HG02610 (cell line): ENCODE measurements around the gene CLEC3A.
"Not testable (repeated sequence)": the region's sequence is repeated elsewhere in the genome, so short reads cannot be mapped to it uniquely, and the experiment has no call there.

ENCODE experiments used
- ATAC-seq: cut with Tn5 transposase; IDR thresholded peaks from one replicate; pipeline ENCODE4 v1.9.1; 2021; ENCODE audit warnings: mild to moderate bottlenecking, moderate library complexity; ENCODE audit not compliant: unreplicated experiment

The CLEC3A gene

DNA sequence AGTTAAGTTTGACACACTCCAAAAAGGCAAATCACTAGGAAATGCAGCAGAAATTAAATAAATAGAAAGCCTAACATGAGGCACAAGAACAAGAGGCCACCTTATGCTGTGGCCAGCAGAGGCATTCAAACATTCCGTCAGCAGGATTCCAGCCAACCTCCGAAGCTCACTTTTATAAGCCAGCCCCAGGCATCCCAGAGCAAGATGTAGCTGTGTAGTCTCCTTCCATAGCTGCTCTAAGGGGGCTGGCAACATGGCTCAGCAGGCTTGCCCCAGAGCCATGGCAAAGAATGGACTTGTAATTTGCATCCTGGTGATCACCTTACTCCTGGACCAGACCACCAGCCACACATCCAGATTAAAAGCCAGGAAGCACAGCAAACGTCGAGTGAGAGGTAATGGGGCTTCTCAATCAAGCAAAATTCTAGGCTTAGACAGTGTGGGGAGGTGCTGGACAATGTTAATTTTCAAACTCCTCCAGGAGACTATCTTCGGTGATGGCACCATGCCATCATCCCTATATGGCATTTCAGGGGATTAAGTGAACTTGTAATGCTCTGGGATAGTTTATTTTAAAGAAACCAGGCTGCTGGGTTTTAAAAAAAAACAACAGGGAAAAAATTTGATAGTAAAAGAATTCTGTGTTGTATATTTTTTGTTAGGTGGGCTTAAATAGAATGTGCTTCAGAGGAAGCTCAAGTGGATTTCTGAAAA is at the start of gene CLEC3A:
Gene CLEC3A (plus strand): TSS at position 202 of the 714 bp plus-strand sequence. CDS start 79 bp downstream, at position 281.
- no peak for ATAC-seq

DNA sequence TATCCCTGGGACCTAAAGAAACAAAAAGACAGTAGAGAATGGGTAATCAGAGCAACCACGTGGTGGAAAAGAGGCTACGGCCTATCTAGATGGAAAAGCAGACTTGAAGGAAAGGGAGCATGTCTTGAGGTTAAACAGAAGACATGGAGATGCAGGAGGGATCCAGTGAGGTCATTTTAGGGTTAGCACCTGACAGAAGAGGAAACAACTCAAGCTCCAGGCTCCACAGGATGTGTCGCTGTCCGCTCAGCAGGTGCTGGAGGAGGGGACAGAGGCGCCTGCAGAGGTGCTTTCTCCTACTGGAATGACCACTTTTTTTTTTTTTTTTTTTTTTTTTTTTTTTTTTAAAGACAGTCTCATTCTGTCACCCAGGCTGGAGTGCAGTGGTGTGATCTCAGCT is 47.5 kb upstream of the CLEC3A start:
- no peak for ATAC-seq

DNA sequence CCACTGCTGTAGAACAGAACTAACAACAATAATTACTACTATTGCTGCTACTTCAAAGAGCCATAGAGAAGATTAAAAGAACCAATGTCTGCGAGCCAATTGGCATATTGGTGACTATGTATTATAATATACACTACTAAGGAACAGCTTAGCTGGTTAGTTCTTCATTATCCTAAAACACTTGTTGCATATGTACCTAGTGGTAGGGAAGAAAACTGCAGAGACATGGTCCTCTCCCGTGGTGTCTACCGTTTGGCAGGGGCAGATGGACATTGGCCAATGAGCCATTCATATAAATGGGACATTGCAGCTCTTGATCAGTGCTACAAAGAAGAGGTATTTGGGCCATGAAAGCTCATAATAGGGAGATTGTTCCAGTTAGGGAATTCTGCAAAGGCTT is 46.4 kb upstream of the CLEC3A start:
- ATAC-seq = no peak

DNA sequence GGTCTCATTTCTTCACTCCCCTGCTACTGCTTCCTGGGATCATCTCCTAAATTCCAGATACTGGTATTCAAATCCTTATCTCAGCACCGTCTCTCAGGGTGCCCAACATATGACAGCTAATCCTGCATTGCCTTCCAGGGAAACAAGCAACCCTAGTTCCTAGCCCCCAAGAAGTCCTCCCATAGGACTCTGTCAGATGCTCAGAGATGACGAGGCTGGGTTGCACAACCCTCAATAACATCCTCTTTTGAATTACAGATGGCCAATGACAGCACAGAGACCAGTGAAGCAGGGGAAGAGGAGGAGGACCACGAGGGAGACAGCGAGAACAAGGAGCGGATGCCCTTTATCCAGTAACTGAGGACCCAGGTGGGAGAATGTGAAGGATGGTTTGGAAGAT is 45.0 kb upstream of the CLEC3A start:
- ATAC-seq = no peak

DNA sequence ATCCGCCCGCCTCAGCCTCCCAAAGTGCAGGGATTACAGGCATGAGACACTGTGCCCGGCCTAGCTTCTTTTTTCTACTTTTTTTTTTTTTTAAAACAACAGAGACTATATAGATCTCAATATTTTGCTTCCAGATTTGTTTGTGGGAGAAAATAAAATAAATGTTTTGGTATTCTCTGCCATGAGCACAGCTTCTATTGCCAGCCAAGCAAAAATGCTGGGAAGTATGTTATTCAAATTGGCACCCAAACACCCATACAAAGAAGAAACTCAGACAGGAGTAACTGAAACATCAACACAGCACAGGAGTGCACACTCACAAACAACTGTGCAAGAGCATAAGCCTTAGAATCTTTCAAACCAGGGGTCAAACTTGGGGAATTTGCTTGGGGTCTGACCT is 37.2 kb upstream of the CLEC3A start:
- no peak for ATAC-seq

DNA sequence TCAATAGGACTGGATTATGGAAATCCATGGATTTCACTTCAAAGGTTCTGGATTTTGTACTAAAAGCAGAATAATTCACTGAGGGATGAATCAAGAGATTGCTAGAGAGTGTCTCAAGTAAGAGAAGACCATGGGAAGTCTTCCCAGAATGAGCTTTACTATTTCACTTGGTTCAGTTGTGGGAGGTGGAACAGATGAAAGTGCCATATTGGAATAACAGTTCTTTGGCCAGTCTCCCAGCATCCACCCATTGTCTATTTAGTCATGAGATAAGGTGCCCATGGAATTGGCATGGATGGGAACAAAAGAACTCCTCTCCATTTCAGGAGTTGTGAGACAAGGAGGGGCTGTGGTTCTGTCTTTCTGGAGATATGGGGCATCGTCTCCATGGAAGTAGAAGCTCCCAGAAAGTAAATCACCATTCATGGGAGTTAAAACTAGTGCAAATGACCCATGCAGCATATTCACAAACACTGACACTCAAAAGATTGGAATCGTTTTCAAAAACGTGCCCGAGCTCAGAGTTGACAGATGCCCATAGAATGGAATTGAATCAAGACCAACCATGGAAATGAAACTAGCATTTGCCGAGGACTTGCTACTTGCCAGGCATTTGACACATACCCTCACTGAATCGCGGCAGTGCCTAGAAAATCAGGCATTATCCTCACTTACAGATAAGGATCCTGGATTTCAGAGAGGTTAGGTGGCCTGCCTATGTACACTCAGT is 36.2 kb upstream of the CLEC3A start:
- ATAC-seq = no peak

DNA sequence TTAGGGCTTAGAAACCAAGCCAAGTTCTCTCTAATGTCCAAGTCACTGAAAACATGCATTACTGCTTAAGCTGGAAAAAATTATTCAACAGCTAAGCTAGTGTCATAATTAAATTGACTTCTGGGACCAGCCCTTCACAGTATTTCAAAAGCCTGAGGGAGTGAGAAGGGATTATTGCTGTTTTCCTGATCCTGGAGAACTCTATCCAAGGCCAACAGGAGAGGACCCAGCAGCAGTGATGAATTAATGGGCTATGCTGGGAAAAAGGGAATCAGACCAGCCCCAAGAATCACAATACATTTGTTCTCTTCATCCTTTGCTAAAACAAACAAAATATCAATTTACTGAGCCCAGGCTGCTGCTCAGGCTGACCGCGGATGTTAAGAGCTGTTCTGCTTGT is 34.5 kb upstream of the CLEC3A start:
- no peak for ATAC-seq

- no peak for ATAC-seq
Observed at GRCh38 chr16:77989846-77990245, 32.5 kb upstream of the CLEC3A start.

GRCh38 chr16:77991701-77992100 is 30.6 kb upstream of the CLEC3A start:
- ATAC-seq = no peak

DNA sequence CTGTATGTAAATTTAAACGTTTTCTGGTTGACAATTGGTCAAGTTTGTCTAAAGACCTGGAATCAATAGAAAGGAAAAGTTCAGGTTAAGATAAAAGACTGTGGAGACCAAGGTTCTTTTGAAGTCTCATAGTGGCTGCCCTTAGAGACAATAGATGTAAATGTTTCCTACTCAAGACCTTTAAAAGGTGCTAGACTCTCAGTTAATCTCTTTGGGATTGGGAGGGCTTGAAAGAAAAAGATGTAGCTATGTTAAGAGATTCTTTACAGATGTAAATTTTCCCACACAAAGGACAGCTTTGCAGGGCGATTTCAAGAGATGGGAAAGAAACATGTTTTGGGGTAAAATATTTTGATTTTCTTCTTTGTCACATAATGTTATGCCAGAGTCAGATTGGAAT is 30.0 kb upstream of the CLEC3A start:
- not testable (repeated sequence) for ATAC-seq

DNA sequence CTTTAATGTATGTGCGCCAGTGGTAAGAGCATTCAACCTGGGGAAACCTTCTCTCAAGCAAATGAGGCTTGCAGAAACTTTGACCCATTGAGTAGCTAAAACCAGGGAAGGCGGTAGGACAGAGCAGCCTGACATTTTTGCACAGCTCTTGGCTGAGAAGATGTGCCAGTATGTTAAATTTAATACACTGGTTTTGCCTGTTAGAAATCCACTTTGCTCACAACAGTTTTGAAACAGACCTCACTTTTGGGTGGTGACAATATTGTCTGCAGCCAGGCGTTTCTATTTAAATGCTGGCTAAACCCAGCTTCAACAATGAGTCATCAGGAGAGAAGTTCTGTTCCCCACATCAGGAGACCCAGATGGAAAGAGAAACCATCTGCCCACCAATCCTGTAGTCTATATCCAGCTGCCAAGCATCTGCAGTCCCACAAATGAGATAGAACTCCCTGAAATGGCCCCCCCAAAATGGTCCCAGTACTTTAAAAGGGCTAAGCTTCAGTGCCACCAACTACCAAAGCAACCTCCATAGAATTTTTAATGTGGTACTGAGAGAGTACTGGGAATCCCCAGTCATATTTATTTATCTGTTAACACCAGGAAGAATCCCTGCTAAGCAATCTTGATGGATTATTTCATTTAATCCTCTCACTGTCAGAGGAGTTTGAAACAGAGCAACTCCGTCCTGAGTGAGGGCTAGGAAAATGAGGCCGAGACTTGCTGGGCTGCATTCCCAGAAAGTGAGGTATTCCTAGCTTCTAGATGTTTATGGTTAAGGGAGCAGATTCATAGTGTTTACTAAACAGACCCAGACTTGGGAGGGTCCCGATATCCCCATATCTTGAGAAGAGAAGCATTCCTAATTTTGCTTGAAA is 29.0 kb upstream of the CLEC3A start:
- ATAC-seq = no peak

DNA sequence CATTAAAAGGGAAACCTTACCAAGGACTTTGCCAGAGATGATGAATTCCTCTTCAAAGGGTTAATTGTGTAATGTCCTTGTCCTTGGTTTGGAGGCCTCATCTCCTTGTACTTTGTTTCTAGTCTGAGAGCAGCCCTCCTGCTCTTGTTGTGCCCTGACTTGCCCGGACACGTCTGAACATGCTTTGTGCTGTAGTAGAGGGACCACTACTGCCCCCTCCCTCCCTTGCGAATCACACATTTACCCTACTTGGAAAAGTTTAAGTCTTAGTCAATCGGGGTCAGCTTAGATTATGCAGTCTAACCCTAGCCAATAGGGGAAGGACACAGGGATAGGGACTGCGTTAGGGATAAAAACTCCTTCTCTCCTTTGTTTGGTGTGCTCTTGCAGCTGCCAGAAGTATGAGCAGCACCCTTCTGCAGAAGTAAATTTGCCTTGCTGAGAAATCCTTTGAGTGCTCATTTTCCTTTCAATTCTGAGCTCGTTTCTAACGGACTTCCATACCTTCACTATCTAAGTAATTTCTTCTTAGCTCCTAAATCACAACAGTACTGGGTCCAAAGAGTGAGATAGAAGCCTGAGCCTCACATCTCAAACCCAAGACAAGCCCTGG is 26.4 kb upstream of the CLEC3A start:
- no peak for ATAC-seq

GRCh38 chr16:77998350-77999023 is 23.9 kb upstream of the CLEC3A start:
- no peak for ATAC-seq

DNA sequence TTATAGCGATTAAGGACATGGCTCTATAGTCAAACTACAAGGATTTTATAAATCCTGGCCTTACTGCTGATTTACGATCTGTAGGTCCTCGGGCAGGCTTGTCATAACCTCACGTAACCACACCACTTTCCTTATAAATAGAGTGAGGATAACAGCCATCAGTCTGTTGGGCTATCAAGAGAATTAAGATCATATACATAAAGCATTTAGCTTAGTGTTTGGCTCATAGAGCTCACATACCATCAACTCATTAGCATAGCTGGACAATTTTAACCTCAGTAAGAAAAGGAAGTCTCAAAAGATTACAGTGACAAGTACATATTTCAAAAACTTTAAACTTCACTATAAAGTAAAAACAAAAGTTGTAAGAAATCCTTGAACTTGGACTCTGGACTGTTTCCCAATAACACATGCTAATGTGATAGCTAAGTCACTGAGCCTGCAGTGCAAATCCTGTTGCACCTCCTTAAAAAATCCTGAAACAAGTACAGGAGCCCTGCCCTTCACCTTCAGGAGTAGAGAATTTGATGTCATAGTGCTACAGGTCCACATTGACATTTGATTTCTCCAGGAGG is 20.8 kb upstream of the CLEC3A start:
- ATAC-seq = no peak

GRCh38 chr16:78002915-78003538 is 19.3 kb upstream of the CLEC3A start:
- peak; percentile 95 for ATAC-seq

GRCh38 chr16:78004517-78004916 is 17.8 kb upstream of the CLEC3A start:
- ATAC-seq = no peak

- no peak for ATAC-seq
Observed at GRCh38 chr16:78005881-78006280, 16.5 kb upstream of the CLEC3A start.

- no peak for ATAC-seq
Observed at GRCh38 chr16:78007121-78007520, 15.2 kb upstream of the CLEC3A start.

GRCh38 chr16:78024159-78024558 is 1.8 kb downstream of the CLEC3A start:
- ATAC-seq = no peak

DNA sequence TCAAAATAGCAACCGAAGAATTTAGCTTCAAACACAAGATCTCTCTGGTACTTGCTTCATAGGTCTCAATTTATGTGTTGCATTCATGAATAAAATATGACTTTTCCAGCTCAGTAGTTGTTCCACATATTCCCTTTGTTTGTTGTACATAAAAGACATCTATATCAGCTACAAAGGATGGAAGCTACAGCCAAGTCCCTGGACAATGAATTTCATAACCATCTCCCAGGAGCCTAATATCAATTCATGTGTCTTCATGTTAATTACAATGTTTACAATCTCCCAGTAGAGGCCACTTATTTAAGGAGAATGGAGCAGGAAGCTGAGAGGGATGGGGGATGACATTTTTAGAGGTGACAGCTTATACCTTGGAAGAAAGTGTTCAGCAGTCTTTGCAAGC is 3.3 kb downstream of the CLEC3A start:
- ATAC-seq = no peak
